HG03135 (cell line): ENCODE measurements around the gene KDM1A.
"Not testable (repeated sequence)": the region's sequence is repeated elsewhere in the genome, so short reads cannot be mapped to it uniquely, and the experiment has no call there.

Experiments used
- ATAC-seq: cut with Tn5 transposase; IDR thresholded peaks from one replicate; pipeline ENCODE4 v1.9.1; 2021; ENCODE audit warnings: mild to moderate bottlenecking, moderate library complexity; ENCODE audit not compliant: unreplicated experiment

Gene KDM1A

GRCh38 chr1:23019094-23019862 is at the start of gene KDM1A:
TSS of gene KDM1A (plus strand) at chr1:23019468. CDS start at chr1:23019597, 129 bp downstream.
- peak; percentile 88 for ATAC-seq

DNA sequence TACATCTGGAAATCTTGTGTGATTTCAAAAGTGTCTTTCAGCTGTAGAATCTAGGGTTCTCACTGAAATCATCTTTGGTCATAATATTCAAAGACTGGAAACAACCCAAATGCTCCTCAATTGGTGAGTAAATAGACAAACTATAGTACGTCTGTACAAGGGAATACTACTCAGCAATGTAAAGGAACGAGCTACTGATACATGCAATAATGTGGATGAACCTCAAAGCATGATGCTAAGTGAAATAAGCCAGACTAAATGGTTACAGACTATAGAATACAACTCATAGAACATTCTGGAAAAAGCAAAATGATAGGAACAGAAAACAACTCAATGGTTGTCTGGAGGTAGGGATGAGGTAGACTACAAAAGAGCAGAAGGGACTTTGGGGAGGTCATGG is 49.2 kb upstream of the KDM1A start:
- ATAC-seq: no peak

DNA sequence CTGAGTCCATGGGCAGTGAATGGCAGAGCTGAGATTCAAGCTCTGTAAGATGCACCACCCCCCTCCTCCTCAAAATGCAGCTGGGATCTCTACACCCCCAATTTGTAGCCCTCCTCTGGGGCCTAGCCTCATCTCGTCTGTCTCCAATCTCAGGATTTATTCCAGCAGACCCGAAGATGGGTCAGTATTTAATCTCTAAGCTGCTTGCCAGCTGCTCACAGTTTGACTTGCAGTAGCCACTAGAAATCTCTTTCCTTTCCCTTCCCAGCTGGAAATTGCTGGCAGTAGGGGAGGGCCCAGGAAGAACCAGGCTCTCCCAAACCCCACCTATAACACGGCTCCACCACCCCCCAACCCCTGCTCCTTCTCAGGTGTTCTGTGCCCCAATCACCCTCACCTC is 48.1 kb upstream of the KDM1A start:
- no peak for ATAC-seq

- no peak for ATAC-seq
Observed at GRCh38 chr1:22971611-22972405, 47.5 kb upstream of the KDM1A start.

- no peak for ATAC-seq
Observed at GRCh38 chr1:22972760-22973159, 46.5 kb upstream of the KDM1A start, which contains the start of gene LACTBL1. TSS of gene LACTBL1 (minus strand) at chr1:22972866. CDS start at chr1:22972316, 550 bp downstream.

DNA sequence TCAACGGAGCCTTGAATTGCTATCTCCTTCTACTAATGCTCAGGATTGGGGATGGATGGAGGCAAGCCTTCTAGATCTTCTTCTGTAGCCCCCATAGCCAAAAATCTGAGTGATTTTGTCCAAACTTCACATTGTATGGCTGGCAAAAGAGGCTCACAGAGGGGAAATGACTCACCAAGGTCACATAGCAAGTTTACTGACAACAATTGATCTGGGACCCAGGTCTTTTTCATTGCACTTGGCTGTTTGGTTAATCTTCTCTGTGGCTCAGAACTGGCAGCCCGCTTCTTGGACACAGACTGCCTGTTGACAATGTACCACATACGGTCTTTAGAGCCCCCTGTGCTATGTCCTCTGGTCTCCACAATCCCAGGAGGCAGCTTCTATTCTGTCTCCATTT is 43.6 kb upstream of the KDM1A start:
- no peak for ATAC-seq

DNA sequence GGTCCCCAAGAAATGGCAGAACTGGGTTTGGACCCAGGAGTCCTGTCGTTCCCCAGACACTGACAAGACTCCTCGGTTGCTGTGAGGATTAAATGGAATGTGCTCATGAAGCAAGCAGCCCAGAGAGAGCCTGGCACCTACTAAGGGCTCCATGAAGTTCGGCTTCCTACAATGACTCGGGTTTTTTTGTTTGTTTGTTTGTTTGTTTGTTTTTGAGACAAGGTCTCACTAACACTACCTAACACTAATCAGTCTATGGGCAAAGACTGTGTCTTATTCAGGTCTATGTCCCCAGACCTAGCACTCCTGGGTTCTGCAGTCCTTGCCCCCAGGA is 43.2 kb upstream of the KDM1A start:
- no peak for ATAC-seq

DNA sequence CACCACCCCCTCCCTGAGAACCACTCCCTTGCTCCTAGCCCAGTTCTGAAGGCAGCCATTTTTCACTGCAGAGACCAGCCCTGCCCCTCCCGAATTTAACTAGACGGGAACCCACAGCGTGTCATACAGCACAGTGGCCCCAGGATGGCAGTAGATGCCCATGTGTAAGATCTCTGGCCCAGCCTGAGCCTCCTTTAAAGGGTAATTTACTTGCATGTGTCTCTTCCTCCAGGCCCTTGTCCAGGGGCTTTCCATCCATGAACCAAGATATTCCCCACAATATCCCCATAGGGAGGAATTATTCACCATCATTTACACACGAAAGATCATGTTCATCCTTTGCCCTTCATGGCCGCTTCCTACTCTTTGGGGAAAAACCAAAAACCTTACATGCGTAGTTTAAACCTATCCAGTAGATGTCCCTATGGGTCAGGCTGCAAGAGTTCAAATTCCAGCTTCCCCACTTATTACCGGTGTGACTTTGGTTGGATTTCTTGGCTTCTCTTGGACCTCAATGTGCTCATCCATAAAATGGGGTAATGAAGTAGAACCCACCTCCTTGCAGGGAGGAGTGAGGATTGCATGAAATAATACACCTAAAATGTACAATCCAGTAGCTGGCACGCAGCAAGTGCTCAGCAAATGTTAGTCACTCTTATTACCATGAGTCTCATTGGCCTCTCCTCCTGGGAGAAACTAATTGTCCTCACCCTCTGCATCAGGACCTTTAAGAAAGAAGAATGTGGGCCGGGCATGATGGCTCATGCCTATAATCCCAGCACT is 42.6 kb upstream of the KDM1A start:
- no peak for ATAC-seq

DNA sequence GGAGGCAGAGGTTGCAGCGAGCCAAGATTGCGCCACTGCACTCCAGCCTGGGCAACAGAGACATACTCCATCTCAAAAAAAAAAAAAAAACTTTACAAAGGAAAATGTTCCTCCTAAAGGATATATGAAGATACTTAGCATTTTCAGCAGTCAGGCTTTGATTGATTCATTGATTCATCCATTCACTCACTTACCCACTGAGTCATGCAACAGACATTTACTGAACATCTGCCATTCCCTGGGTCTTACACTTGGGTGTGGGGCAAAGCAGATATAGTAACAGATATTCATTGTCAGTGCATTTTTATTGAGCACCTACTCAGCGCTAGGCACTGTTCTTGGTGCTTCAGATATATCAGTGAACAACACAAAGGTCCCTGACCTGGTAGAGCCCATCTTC is 41.0 kb upstream of the KDM1A start:
- no peak for ATAC-seq

DNA sequence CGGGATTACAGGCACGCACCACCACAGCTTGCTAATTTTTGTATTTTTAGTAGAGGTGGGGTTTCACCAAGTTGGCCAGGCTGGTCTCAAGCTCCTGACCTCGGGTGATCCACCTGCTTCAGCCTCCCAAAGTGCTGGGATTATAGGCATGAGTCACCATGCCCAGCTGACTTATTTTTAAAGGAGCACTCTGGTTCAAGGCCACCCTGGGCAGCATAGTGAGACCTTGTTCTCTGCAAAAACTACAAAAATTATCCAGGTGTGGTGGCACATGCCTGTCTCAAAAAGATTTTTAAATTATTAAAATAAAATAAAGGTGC is 38.8 kb upstream of the KDM1A start:
- ATAC-seq: not testable (repeated sequence)

- no peak for ATAC-seq
Observed at GRCh38 chr1:22983944-22984343, 35.3 kb upstream of the KDM1A start.

DNA sequence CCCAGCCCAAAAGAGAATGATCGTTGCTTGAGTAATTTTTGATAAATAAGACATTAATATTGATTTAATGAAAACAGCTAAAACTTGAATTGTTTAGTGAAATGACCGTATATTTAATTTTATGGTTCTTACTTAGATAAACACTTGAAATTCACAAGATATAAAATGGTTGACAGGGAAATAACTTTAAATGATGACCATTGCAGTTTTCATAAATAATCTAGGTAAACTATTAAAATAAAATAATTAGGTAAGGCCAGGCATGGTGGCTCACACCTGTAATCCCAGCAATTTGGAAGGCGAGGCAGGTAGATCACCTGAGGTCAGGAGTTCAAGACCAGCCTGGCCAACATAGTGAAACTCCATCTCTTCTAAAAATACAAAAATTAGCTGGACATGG is 26.9 kb upstream of the KDM1A start:
- not testable (repeated sequence) for ATAC-seq

- not testable (repeated sequence) for ATAC-seq
Observed at GRCh38 chr1:22993220-22993795, 26.0 kb upstream of the KDM1A start.

DNA sequence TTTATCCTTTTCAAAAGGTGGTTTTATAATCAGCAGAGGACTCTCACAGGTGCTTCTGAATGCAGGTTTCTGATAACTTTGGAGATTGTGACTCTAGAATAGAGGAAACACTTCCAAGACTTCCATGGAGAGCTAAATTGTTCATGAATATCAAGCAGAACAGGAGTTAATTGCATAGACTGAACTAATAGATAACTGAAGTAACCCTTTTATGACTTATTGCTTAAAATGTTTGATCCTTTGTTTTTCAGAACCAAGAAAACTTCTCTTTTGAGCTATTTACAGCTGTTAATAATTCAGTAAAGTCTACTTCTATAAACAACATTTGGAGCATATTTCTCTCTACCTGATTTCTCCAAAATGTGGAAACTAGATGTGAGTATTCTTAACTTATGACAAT is 23.5 kb upstream of the KDM1A start:
- ATAC-seq: no peak

DNA sequence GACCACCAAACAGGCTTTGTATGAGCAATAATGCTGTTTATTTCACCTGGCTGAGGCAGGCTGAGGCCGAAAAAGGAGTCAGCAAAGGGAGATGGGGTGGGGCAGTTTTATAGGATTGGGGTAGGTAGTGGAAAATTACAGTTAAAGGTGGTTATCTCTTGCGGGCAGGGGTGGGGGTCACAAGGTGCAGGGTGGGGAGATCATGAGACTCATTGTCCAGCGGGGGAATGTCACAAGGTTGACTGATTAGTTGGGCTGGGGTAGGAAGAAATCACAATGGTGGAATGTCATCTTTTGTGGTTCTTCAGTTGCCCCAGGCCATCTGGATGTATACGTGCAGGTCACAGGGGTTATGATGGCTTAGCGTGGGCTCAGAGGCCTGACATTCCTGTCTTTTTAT is 21.7 kb upstream of the KDM1A start:
- not testable (repeated sequence) for ATAC-seq

DNA sequence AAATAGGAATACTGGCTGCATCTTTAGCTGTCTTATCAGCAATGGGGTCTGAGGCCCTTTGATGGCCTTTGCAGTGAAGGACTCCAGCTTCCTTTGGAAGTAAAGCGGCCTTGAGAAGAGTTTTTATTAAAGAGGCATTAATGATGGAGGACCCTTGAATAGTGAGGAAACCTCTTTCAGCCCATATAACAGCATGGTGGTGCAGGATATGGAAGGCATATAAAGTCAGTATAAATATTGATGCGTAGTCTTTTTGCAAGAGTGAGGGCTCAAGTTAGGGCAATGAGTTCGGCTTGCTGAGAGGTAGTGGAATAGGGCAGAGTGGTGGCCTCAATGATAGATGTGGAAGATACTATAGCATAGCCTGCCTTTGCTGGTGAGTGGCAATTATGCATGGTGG is 19.1 kb upstream of the KDM1A start:
- not testable (repeated sequence) for ATAC-seq

- ATAC-seq: not testable (repeated sequence)
Observed at GRCh38 chr1:23002218-23002617, 17.1 kb upstream of the KDM1A start.

DNA sequence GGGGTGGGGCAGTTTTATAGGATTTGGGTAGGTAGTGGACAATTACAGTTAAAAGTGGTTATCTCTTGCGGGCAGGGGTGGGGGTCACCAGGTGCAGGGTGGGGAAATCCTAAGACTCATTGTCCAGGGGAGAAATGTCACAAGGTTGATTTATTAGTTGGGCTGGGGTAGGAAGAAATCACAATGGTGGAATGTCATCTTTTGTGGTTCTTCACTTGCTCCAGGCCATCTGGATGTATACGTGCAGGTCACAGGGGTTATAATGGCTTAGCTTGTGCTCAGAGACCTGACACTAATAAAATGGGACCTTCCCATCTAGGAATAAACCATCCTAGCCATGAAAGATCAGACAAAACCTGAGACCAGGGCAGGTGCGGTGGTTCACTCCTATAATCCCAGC is 15.2 kb upstream of the KDM1A start:
- ATAC-seq: no peak

DNA sequence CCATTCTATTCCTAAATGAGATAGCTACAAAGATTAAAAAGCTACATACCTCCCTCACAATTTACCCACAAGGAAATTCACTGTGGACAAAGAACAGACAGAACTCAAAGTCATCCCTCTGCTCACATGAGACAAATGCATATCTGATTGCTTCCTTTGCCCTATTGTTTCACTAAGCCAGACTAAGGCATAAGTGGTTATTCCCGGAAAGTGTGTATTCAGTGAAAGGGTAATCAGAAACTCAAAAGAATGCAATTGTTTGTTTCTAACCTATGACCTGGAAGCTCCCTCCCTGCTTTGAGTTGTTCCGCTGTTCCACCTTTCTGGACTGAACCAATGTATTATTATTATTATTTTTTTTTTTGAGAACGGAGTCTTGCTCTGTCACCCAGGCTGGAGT is 14.5 kb upstream of the KDM1A start:
- not testable (repeated sequence) for ATAC-seq

DNA sequence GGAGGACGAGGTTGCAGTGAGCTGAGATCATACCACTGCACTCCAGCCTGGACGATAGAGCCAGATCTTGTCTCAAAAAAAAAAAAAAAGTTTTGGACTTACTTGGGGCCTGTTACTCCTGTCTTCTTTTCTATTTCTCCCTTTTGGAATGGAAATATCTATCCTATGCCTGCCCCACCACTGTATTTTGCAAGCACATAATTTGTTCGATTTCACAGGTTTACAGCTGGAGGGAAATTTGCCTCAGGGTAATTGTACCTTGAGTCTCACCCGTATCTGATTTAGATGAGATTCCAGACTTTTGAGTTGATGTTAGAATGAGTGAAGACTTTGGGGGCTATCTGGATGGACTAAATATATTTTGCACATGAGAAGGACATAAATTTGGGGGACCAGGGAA is 12.2 kb upstream of the KDM1A start:
- ATAC-seq: no peak

DNA sequence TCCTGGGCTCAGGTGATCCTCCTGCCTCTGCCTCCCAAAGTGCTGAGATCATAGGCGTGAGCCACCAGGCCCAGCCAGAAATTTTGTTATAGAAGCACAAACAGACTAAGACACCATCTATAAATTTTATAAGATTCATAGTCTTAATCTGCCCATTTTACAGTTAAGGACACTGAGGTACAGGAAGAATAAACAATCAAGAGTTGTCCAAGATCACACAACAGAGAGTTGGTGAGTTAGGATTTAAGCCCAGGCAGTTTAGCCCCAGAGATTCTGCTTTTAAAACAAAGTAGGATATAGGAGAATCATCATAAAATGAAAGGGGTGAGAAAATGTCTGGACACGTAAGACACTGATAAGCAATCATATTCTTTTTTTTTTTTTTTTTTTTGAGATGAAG is 10.4 kb upstream of the KDM1A start:
- ATAC-seq: no peak
